IMR-90 (cell line): Measurements from ENCODE around the gene GNL3. TPM values are rescaled to one million over a fixed set of nuclear protein-coding genes. Genes with fewer than 3 reads are reported as not detected.
A peak's percentile ranks its signal among the peaks of the same experiment; 100 is the strongest.

ENCODE experiments used
- ATAC-seq: fragments of 200-7000 bp; cut with Tn5 transposase; 2 replicates; pipeline ENCODE4 v1.9.1; 2020; ENCODE audit warnings: low read depth, mild to moderate bottlenecking, moderate library complexity
- BruUV-seq: library from RNA; stranded (reverse); fragments of 400-500 nt; replicated peaks from 2 replicates; lab custom pipeline; 2021; lab: Mats Ljungman, UMichigan
- CTCF ChIA-PET: fragments of 300-600 bp; formaldehyde crosslinking; extraction: SDS; loops from one replicate; lab custom pipeline; 2021; ENCODE audit warnings: antibody characterized with exemption; lab: Yijun Ruan, JAX
- POLR2A ChIA-PET: fragments of 300-600 bp; sonication (Branson Sonifier 250); formaldehyde crosslinking; loops from one replicate; lab custom pipeline; 2022; ENCODE audit warnings: antibody characterized with exemption; ENCODE audit not compliant: unreplicated experiment; lab: Charles Lee
- DNase-seq: peaks from one replicate; pipeline ENCODE4 v3.0.0; 2013
- H2AFZ ChIP-seq: replicated peaks from 2 replicates; pipeline ENCODE3; 2013; ENCODE audit warnings: low read length, mild to moderate bottlenecking; ENCODE audit not compliant: poor library complexity
- H2AK5ac ChIP-seq: 2 replicates; pipeline ENCODE4 v1.6.1; 2013; ENCODE audit warnings: low read depth, low read length, inconsistent platforms
- H2AK9ac ChIP-seq: replicated peaks from 2 replicates; pipeline ENCODE3; 2013; ENCODE audit warnings: mild to moderate bottlenecking, low read depth, low read length, moderate library complexity; ENCODE audit not compliant: poor library complexity
- H2BK120ac ChIP-seq: 2 replicates; pipeline ENCODE4 v1.6.1; 2013; ENCODE audit warnings: low read depth, low read length, inconsistent platforms
- H2BK15ac ChIP-seq: 3 replicates; pipeline ENCODE4 v1.6.1; 2013; ENCODE audit warnings: low read depth, low read length, inconsistent platforms
- H2BK20ac ChIP-seq: 2 replicates; pipeline ENCODE4 v1.6.1; 2013; ENCODE audit warnings: low read depth, mild to moderate bottlenecking, inconsistent platforms, low read length, moderate library complexity
- H2BK5ac ChIP-seq: 2 replicates; pipeline ENCODE4 v1.6.1; 2013; ENCODE audit warnings: mild to moderate bottlenecking, low read depth, low read length, inconsistent platforms; ENCODE audit not compliant: poor library complexity, severe bottlenecking
- H3K14ac ChIP-seq: replicated peaks from 2 replicates; pipeline ENCODE4 v1.6.1; 2013; ENCODE audit warnings: low read depth, low read length, inconsistent platforms
- H3K18ac ChIP-seq: 2 replicates; pipeline ENCODE4 v1.6.1; 2013; ENCODE audit warnings: low read depth, low read length, control low read depth
- H3K23ac ChIP-seq: 2 replicates; pipeline ENCODE4 v1.6.1; 2013; ENCODE audit warnings: low read depth, low read length, inconsistent platforms
- H3K27ac ChIP-seq: 2 replicates; pipeline ENCODE4 v1.5.1; 2013; ENCODE audit warnings: mild to moderate bottlenecking, control low read depth, low read length; ENCODE audit not compliant: insufficient read depth
- H3K27me3 ChIP-seq: 2 replicates; pipeline ENCODE4 v1.6.1; 2013; ENCODE audit warnings: low read length; ENCODE audit not compliant: control insufficient read depth, insufficient read depth
- H3K36me3 ChIP-seq: 2 replicates; pipeline ENCODE4 v1.6.1; 2013; ENCODE audit warnings: low read length, mixed read lengths; ENCODE audit not compliant: control insufficient read depth, insufficient read depth
- H3K4ac ChIP-seq: 2 replicates; pipeline ENCODE4 v1.6.1; 2013; ENCODE audit warnings: low read depth, low read length, inconsistent platforms
- H3K4me1 ChIP-seq: 2 replicates; pipeline ENCODE4 v1.6.1; 2013; ENCODE audit warnings: low read length, mixed read lengths; ENCODE audit not compliant: control insufficient read depth, insufficient read depth
- H3K4me2 ChIP-seq: 2 replicates; pipeline ENCODE4 v1.6.1; 2013; ENCODE audit warnings: low read depth, mild to moderate bottlenecking, control low read depth, low read length, moderate library complexity
- H3K4me3 ChIP-seq: 2 replicates; pipeline ENCODE4 v1.5.1; 2013; ENCODE audit warnings: low read depth, mild to moderate bottlenecking, control low read depth, low read length, moderate library complexity; ENCODE audit not compliant: insufficient read depth
- H3K56ac ChIP-seq: 2 replicates; pipeline ENCODE4 v1.6.1; 2013; ENCODE audit warnings: low read length, inconsistent platforms; ENCODE audit not compliant: insufficient read depth; ENCODE audit errors: extremely low read depth
- H3K79me1 ChIP-seq, 2 experiments: 2 replicates each; pipeline ENCODE4 v1.6.1; 2013; ENCODE audit warnings: low read length in 2 of 2, inconsistent platforms in 1 of 2, low read depth in 1 of 2
- H3K9ac ChIP-seq: 2 replicates; pipeline ENCODE4 v1.6.1; 2013; ENCODE audit warnings: low read depth, low read length, control low read depth
- H3K9me1 ChIP-seq: 2 replicates; pipeline ENCODE4 v1.6.1; 2013; ENCODE audit warnings: low read length, inconsistent platforms; ENCODE audit not compliant: insufficient read depth
- H3K9me3 ChIP-seq: 2 replicates; pipeline ENCODE4 v1.6.1; 2013; ENCODE audit warnings: low read length; ENCODE audit not compliant: control insufficient read depth, insufficient read depth
- H4K20me1 ChIP-seq: 2 replicates; pipeline ENCODE4 v1.6.1; 2013; ENCODE audit warnings: low read length, inconsistent platforms; ENCODE audit not compliant: insufficient read depth
- H4K5ac ChIP-seq: 2 replicates; pipeline ENCODE4 v1.6.1; 2013; ENCODE audit warnings: mild to moderate bottlenecking, low read depth, low read length, control low read depth
- H4K8ac ChIP-seq, 2 experiments: 2 replicates each; pipeline ENCODE4 v1.6.1; 2013; ENCODE audit warnings: low read depth in 2 of 2, low read length in 2 of 2, control low read depth in 1 of 2, inconsistent platforms in 1 of 2
- H4K91ac ChIP-seq: 2 replicates; pipeline ENCODE4 v1.6.1; 2013; ENCODE audit warnings: low read depth, low read length, inconsistent platforms; ENCODE audit not compliant: insufficient read depth
- MAFK ChIP-seq: IDR thresholded peaks from 2 replicates; pipeline ENCODE4 v1.6.1; 2012; ENCODE audit warnings: low read depth, low read length, improper control_type of control experiment
- MAZ ChIP-seq: IDR thresholded peaks from 2 replicates; pipeline ENCODE4 v1.6.1; 2012; ENCODE audit warnings: low read depth, mild to moderate bottlenecking, low read length, improper control_type of control experiment, moderate library complexity, borderline replicate concordance
- WGBS, 2 experiments: methylation state at CpG; one replicate each; pipeline versions ENCODE4 v1.1.5 to v1.1.7; 2013; ENCODE audit warnings: missing lambda C conversion rate in 2 of 2; ENCODE audit not compliant: insufficient read length in 1 of 2; ENCODE audit errors: extremely low coverage in 2 of 2; 5-methylcytosine and 5-hydroxymethylcytosine counted together
- dilution Hi-C: fragments of 300-500 bp; cut with HindIII; formaldehyde crosslinking; loops from one replicate; pipeline ENCODE4 v1.14.3; 2018; ENCODE audit warnings: low sequenced_read_pairs; ENCODE audit not compliant: unreplicated experiment
- in situ Hi-C: fragments of 300-500 bp; cut with MboI; formaldehyde crosslinking; loops from 3 replicates; pipeline ENCODE4 v1.14.3; 2019; ENCODE audit warnings: low sequenced_read_pairs, inconsistent platforms, mixed read lengths
- intact Hi-C: fragments of 100-400 bp; cut with micrococcal nuclease; formaldehyde crosslinking; loops from 2 replicates; pipeline ENCODE4 v1.10.0; 2022
- polyA plus RNA-seq, 3 experiments: library from polyadenylated mRNA; depleted of rRNA; stranded (reverse); fragments of >200 nt; gene quantifications; 2 replicates each; pipeline ENCODE4 v1.2.3, GENCODE V29; 2012; ENCODE audit warnings: low replicate concordance in 1 of 3
- total RNA-seq: library from RNA; depleted of rRNA; stranded (reverse); fragments of >200 nt; gene quantifications from 2 replicates; pipeline ENCODE4 v1.2.3, GENCODE V29; 2012

GNL3 gene
- total and polyA plus RNA-seq, 2 of the 4 experiments (the other 2 are of a cell fraction): 66.0 to 90.4 TPM

DNA sequence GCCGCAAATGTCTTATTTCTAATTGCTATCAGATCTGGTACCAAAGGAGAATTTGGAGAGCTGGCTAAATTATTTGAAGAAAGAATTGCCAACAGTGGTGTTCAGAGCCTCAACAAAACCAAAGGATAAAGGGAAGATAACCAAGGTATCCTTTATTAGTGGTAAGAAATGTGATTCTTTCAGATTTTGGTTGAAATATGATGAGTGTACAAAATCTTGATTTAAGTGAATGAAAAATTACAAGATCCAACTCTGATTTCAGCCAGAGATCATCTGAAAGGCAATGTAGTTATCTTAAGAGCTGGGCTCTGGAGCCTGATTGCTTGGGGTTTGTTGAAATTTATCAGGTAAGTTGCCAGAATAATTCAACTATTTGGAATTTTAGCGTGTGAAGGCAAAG lies 4.7 kb downstream of the GNL3 start:
- H3K18ac ChIP-seq: no peak overlapping the region
- 100% methylated on average over 1 of the region's 2 CpGs; no CpG with 5 or more reads in 1 of the 2 experiments for WGBS, 2 experiments
- no peak overlapping the region for H3K14ac ChIP-seq
- no peak overlapping the region for H2BK5ac ChIP-seq
- dilution Hi-C loops: no loop called here
- H2AK5ac ChIP-seq: no peak overlapping the region
- H3K23ac ChIP-seq: no peak overlapping the region
- peak; percentile 32; the same call in 1 of the 2 replicates for TF ChIP-seq MAFK
- no peak for TF ChIP-seq MAZ
- no peak overlapping the region for H2AK9ac ChIP-seq
- CTCF ChIA-PET: no interaction called here
- H2BK120ac ChIP-seq: no peak overlapping the region
- H3K4me1 ChIP-seq: peaks cover 5% of the 10 kb centered on the region; the same call in 1 of the 2 replicates
- H4K91ac ChIP-seq: no peak overlapping the region
- H2AFZ ChIP-seq: no peak overlapping the region
- H3K27ac ChIP-seq: no peak overlapping the region
- intact Hi-C loops: no loop called here
- no peak overlapping the region for H4K5ac ChIP-seq
- H3K4ac ChIP-seq: no peak overlapping the region
- no peak overlapping the region for H3K4me2 ChIP-seq
- no TSS peak for BruUV-seq
- H2BK20ac ChIP-seq: no peak overlapping the region
- H4K8ac ChIP-seq: no peak overlapping the region
- peaks cover 44 to 70% of the 10 kb centered on the region in 2 experiments for H3K79me1 ChIP-seq
- no peak overlapping the region for H3K4me3 ChIP-seq
- in situ Hi-C loops: no loop called here
- POLR2A ChIA-PET: no interaction called here
- no peaks in the 10 kb centered on the region for H3K9me3 ChIP-seq
- no peaks in the 10 kb centered on the region for H3K27me3 ChIP-seq
- no peak overlapping the region for H3K9ac ChIP-seq
- H4K20me1 ChIP-seq: peaks cover 23% of the 10 kb centered on the region
- H3K36me3 ChIP-seq: peaks cover 66% of the 10 kb centered on the region
- ATAC-seq (no peak), DNase-seq (no peak)
- H2BK15ac ChIP-seq: no peak overlapping the region
- no peak overlapping the region for H3K56ac ChIP-seq
- H3K9me1 ChIP-seq: peaks cover 3% of the 10 kb centered on the region
